Measurements from ENCODE around the gene KANK4.
"Not testable (repeated sequence)": the region's sequence is repeated elsewhere in the genome, so short reads cannot be mapped to it uniquely, and the experiment has no call there.

Gene KANK4

GRCh38 chr1:62235576-62235975 is 83.7 kb downstream of the KANK4 start:
- DNase-seq (ENCODE audit: low spot score): no peak

GRCh38 chr1:62234688-62235087 is 84.5 kb downstream of the KANK4 start:
- DNase-seq (ENCODE audit: low spot score): no peak

GRCh38 chr1:62233926-62234450 is 85.2 kb downstream of the KANK4 start:
- DNase-seq (ENCODE audit: low spot score): no peak

- DNase-seq (ENCODE audit: low spot score): no peak
These were observed 86.4 kb downstream of the KANK4 start for GRCh38 chr1:62232871-62233278.

- DNase-seq (ENCODE audit: low spot score): no peak
These were observed 88.5 kb downstream of the KANK4 start for GRCh38 chr1:62230718-62231117.

DNA sequence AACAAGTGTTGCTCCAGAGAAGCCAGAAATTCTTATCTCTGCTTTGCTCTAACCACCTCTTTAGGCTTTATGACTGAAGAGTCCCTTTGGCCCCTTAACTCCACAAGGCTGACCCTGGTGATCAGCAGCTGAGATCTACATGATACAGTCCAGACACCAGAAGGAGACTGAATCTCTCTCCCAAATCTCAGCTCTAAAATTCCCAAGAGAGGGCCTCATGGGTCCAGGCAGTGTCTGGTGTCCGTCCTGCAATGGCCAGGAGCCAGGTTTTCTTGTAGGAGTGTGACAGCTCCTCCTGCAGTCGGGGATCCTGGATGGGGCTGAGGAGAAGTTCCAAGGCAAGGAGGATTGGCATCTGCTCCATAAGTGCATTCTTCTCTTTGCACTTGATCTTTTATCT is 89.3 kb downstream of the KANK4 start:
- no peak for DNase-seq (ENCODE audit: low spot score)

DNA sequence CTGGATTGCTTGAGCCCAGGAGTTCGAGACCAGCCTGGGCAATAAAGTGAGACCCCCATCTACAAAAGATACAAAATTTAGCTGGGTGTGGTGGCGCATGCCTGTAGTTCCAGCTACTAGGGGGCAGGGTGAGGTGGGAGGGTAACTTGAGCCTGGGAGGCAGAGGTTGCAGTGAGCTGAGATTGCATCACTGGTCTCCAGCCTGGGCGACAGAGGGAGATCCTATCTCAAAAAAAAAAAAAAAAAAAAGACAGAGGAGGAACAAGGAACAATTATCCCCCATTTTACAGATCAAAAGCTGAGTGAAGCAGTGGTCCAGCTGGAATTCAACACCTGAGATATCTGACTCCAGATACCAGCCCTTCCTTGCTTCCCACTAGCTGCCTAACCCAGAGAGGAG is 89.8 kb downstream of the KANK4 start:
- DNase-seq (ENCODE audit: low spot score): no peak

GRCh38 chr1:62228883-62229187 is 90.4 kb downstream of the KANK4 start:
- DNase-seq (ENCODE audit: low spot score): no peak

GRCh38 chr1:62228136-62228882 is 90.9 kb downstream of the KANK4 start:
- DNase-seq (ENCODE audit: low spot score): no peak

GRCh38 chr1:62227496-62227895 is 91.7 kb downstream of the KANK4 start:
- DNase-seq (ENCODE audit: low spot score): no peak

DNA sequence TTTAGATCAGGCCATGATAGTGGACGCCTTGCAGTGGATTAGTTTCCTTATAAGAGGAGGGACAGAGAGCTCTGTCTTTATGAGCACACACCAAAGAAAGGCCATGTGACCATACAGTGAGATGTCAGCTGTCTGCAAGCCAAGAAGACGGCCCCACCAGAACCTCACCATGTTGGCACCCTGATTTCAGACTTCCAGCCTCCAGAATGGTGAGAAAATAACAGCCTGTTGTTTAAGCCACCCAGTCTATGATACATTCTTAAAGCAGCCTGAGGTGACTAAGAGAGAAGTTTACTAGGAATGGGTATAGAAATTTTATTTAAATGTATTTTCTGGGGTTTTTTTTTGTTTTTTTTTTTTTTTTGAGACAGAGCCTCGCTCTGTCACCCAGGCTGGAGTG is 95.1 kb downstream of the KANK4 start:
- no peak for DNase-seq (ENCODE audit: low spot score)

DNA sequence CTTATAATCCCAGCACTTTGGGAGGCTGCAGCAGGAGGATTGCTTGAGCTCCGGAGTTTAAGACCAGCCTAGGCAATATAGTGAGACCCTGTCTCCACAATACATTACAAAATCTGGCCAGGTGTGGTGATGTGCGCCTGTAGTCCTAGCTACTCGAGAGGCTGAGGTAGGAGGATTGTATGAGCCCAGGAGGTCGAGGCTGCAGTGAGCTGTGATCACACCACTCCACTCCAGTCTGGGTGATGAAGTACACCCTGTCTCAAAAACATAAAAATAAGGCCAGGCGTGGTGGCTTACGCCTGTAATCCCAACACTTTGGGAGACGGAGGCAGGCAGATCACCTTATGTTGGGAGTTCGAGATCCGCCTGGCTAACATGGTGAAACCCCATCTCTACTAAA is 96.9 kb downstream of the KANK4 start:
- DNase-seq (ENCODE audit: low spot score): no peak

GRCh38 chr1:62221171-62221570 is 98.1 kb downstream of the KANK4 start:
- no peak for DNase-seq (ENCODE audit: low spot score)

DNA sequence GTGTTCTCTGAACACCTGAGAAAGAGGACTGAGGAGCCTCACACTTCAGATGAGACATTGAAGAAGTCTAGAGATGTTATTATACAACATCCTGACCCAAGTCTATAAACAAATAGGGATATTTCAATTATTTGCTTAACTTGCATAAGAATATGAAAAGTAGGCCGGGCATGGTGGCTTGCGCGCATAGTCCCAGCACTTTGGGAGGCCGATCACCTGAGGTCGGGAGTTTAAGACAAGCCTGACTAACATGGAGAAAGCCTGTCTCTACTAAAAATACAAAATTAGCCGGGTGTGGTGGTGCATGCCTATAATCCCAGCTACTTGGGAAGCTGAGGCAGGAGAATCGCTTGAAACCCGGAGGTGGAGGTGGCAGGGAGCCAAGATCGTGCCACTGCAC is 98.8 kb downstream of the KANK4 start:
- not testable (repeated sequence) for DNase-seq (ENCODE audit: low spot score)

DNA sequence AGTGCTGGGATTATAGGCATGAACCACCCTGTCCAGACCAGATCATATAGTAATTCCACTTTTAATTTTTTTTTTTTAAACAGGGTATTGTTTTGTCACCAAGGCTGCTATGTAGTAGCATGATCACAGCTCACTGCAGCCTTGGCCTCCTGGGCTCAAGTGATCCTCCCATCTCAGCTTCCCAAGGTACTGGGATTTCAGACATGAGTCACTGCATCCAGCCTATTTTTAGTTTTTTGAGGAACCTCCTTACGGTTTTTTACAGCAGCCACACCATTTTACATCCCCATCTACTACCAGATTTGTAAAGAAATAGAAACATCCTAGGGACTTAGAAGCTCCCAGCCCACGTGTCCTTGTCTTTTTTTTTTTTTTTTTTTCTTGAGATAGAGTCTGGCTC is 100.6 kb downstream of the KANK4 start:
- no peak for DNase-seq (ENCODE audit: low spot score)

DNA sequence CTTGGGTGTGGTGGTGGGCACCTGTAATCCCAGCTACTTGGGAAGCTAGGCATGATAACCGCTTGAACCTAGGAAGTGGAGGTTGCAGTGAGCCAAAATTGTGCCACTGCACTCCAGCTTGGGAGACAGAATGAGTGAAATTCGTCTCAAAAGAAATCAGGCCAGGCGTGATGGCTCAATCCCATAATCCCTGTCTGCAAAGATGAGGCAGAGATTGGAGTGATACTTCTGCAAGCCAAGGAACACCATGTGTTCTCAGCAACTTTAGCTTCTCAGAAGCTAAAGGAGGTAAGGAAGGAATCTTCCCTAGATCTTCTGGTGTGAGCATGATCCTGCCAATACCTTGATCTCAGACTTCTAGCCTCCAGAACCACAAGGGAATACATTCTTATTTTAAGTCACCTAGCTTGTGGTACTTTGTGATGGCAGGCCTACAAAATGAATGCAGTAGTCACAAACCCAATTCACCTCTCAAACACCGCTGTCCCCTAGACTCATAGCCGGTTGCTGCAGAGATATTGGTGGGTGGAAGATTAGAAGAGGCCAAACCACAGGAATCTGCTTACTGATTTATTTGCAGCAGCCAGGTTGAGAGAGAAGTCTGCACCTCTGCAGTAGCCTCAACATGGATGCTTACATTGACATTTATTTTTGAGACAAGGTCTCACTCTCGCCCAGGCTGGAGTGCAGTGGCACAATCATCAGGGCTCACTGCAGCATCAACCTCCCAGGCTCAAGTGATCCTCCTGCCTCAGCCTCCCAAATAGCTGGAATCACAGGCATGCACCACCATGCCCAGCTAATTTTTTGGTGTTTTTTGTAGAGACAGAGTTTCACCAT is 105.9 kb downstream of the KANK4 start:
- DNase-seq (ENCODE audit: low spot score): no peak

DNA sequence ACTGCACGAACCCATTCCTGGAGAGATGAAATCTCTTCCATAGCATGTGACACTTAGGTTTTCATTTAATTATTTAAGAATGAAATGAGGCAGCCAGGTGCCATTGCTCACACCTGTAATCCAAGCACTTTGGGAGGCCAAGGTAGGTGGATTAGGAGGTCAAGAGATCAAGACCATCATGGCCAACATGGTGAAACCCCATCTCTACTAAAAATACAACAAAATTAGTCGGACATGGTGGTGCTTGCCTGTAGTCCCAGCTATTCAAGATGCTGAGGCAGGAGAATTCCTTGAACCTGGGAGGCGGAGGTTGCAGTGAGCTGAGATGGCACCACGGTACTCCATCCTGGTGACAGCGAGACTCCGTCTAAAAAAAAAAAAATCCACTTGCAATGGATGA is 106.8 kb downstream of the KANK4 start:
- DNase-seq (ENCODE audit: low spot score): no peak

GRCh38 chr1:62210960-62211359 is 108.3 kb downstream of the KANK4 start:
- no peak for DNase-seq (ENCODE audit: low spot score)

DNA sequence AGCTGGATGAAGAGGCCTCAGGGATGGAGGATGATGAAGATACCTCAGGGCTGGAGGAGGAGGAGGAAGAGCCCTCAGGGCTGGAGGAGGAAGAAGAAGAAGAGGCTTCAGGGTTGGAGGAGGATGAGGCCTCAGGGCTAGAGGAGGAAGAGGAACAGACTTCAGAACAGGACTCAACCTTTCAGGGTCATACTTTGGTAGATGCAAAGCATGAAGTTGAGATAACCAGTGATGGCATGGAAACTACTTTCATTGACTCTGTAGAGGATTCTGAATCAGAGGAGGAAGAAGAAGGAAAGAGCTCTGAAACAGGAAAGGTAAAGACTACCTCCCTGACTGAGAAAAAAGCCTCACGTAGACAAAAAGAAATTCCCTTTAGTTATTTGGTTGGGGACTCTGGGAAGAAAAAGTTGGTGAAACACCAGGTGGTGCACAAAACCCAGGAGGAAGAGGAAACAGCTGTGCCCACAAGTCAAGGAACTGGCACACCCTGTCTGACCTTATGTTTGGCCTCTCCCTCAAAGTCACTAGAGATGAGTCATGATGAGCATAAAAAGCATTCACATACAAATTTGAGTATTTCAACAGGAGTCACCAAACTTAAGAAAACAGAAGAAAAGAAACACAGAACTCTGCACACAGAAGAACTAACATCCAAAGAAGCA is 109.2 kb downstream of the KANK4 start:
- DNase-seq (ENCODE audit: low spot score): no peak

- no peak for DNase-seq (ENCODE audit: low spot score)
These were observed 110.3 kb downstream of the KANK4 start for GRCh38 chr1:62208970-62209369.

GRCh38 chr1:62208087-62208486 is 111.1 kb downstream of the KANK4 start:
- no peak for DNase-seq (ENCODE audit: low spot score)

DNA sequence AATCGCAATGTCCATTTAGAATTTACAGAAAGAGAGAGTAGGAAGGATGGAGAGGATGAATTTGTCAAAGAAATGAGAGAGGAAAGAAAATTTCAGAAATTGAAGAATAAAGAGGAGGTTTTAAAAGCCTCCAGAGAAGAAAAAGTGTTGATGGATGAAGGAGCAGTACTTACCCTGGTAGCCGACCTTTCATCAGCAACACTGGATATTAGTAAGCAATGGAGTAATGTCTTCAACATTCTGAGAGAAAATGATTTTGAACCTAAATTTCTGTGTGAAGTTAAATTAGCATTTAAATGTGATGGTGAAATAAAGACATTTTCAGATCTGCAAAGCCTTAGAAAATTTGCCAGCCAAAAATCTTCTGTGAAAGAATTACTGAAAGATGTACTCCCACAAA is 112.0 kb downstream of the KANK4 start:
- DNase-seq (ENCODE audit: low spot score): no peak

GRCh38 chr1:62198781-62199125 is 120.5 kb downstream of the KANK4 start:
- no peak for DNase-seq (ENCODE audit: low spot score)

Data from AG08396 (cell line).